ENCODE measurements around the gene C20orf202.

C20orf202 gene

GRCh38 chr20:1225783-1226654 lies 22.8 kb downstream of the C20orf202 start, which contains the start of gene RAD21L1:
Gene RAD21L1 (plus strand): TSS chr20:1226044. CDS start chr20:1228454, 2,410 bp downstream.
- in situ Hi-C loops (cut with MboI; ENCODE audit: low sequenced_read_pairs, unreplicated experiment), result no loop called here
- peak; percentile 10 for TF ChIP-seq CTCF (IDR thresholded peaks at IDR 0.05; ENCODE audit: borderline replicate concordance, control extremely low read depth, extremely low read depth, insufficient read depth, missing control alignments)
- DNase-seq (ENCODE audit: low spot score), result peak; percentile 98

GRCh38 chr20:1229541-1229940 lies 26.3 kb downstream of the C20orf202 start:
- no peak for DNase-seq (ENCODE audit: low spot score)
- no peak for TF ChIP-seq CTCF (IDR thresholded peaks at IDR 0.05; ENCODE audit: borderline replicate concordance, control extremely low read depth, extremely low read depth, insufficient read depth, missing control alignments)
- in situ Hi-C loops (cut with MboI; ENCODE audit: low sequenced_read_pairs, unreplicated experiment), result no loop called here

GRCh38 chr20:1232286-1233111 lies 29.2 kb downstream of the C20orf202 start:
- in situ Hi-C loops (cut with MboI; ENCODE audit: low sequenced_read_pairs, unreplicated experiment), result no loop called here
- TF ChIP-seq CTCF (IDR thresholded peaks at IDR 0.05; ENCODE audit: borderline replicate concordance, control extremely low read depth, extremely low read depth, insufficient read depth, missing control alignments), result no peak
- peak; percentile 12 for DNase-seq (ENCODE audit: low spot score)

GRCh38 chr20:1240549-1240948 lies 37.3 kb downstream of the C20orf202 start:
- in situ Hi-C loops (cut with MboI; ENCODE audit: low sequenced_read_pairs, unreplicated experiment), result no loop called here
- no peak for DNase-seq (ENCODE audit: low spot score)
- TF ChIP-seq CTCF (IDR thresholded peaks at IDR 0.05; ENCODE audit: borderline replicate concordance, control extremely low read depth, extremely low read depth, insufficient read depth, missing control alignments), result no peak

- TF ChIP-seq CTCF (IDR thresholded peaks at IDR 0.05; ENCODE audit: borderline replicate concordance, control extremely low read depth, extremely low read depth, insufficient read depth, missing control alignments), result no peak
- DNase-seq (ENCODE audit: low spot score), result no peak
- in situ Hi-C loops (cut with MboI; ENCODE audit: low sequenced_read_pairs, unreplicated experiment), result no loop called here
These were observed 38.2 kb downstream of the C20orf202 start for GRCh38 chr20:1241456-1241855.

- TF ChIP-seq CTCF (IDR thresholded peaks at IDR 0.05; ENCODE audit: borderline replicate concordance, control extremely low read depth, extremely low read depth, insufficient read depth, missing control alignments), result no peak
- no peak for DNase-seq (ENCODE audit: low spot score)
- in situ Hi-C loops (cut with MboI; ENCODE audit: low sequenced_read_pairs, unreplicated experiment), result no loop called here
These were observed 38.8 kb downstream of the C20orf202 start for GRCh38 chr20:1242099-1242498.
